DOHH2 (cell line): Measurements from ENCODE around the gene NALCN.

ENCODE experiments used
- H3F3A ChIP-seq: fragments of 200-600 bp; sonication (generic), shearing (Covaris generic); 2 replicates; pipeline ENCODE4 v1.6.0; 2016; ENCODE audit warnings: antibody characterized with exemption, mild to moderate bottlenecking; ENCODE audit not compliant: control insufficient read depth, insufficient read depth
- H3K27ac ChIP-seq: fragments of 200-600 bp; sonication (generic); 2 replicates; pipeline ENCODE4 v1.5.1; 2014; ENCODE audit warnings: low read depth, mild to moderate bottlenecking, low read length, moderate library complexity
- H3K27me3 ChIP-seq: fragments of 200-600 bp; sonication (generic); 2 replicates; pipeline ENCODE4 v1.6.1; 2014; ENCODE audit warnings: mild to moderate bottlenecking, low read length, mixed read lengths; ENCODE audit not compliant: control insufficient read depth
- H3K36me3 ChIP-seq: fragments of 200-600 bp; sonication (generic); 2 replicates; pipeline ENCODE4 v1.6.1; 2014; ENCODE audit warnings: mild to moderate bottlenecking, low read length, moderate library complexity, mixed read lengths; ENCODE audit not compliant: control insufficient read depth
- H3K4me1 ChIP-seq: fragments of 200-600 bp; sonication (generic); 2 replicates; pipeline ENCODE4 v1.6.1; 2014; ENCODE audit warnings: mild to moderate bottlenecking, low read length, mixed read lengths; ENCODE audit not compliant: control insufficient read depth
- H3K4me2 ChIP-seq: fragments of 200-600 bp; sonication (generic); 2 replicates; pipeline ENCODE4 v1.6.0; 2014; ENCODE audit warnings: mild to moderate bottlenecking, low read length, moderate library complexity
- H3K4me3 ChIP-seq: fragments of 200-600 bp; sonication (generic); 2 replicates; pipeline ENCODE4 v1.5.1; 2014; ENCODE audit warnings: mild to moderate bottlenecking, low read length, mixed read lengths
- H3K79me2 ChIP-seq: fragments of 200-600 bp; sonication (generic); 2 replicates; pipeline ENCODE4 v1.6.1; 2014; ENCODE audit warnings: mild to moderate bottlenecking, low read length, mixed read lengths; ENCODE audit not compliant: control insufficient read depth
- H3K9me2 ChIP-seq: fragments of 200-600 bp; sonication (generic); replicated peaks from 2 replicates; pipeline ENCODE4 v1.6.1; 2014; ENCODE audit warnings: mild to moderate bottlenecking, low read length, mixed read lengths; ENCODE audit not compliant: control insufficient read depth
- H3K9me3 ChIP-seq: fragments of 200-600 bp; sonication (generic); 2 replicates; pipeline ENCODE4 v1.6.1; 2014; ENCODE audit warnings: antibody characterized with exemption, low read length, mixed read lengths; ENCODE audit not compliant: control insufficient read depth, insufficient read depth
- H4K20me1 ChIP-seq: fragments of 200-600 bp; sonication (generic); 2 replicates; pipeline ENCODE4 v1.6.0; 2014; ENCODE audit warnings: low read depth, mild to moderate bottlenecking, antibody characterized with exemption, low read length, moderate library complexity; ENCODE audit not compliant: control insufficient read depth, insufficient read depth
- EZH2phosphoT487 ChIP-seq: fragments of 200-600 bp; sonication (generic); IDR thresholded peaks from 2 replicates; pipeline ENCODE4 v1.6.1; 2017; ENCODE audit warnings: borderline replicate concordance, mild to moderate bottlenecking, antibody characterized with exemption, low read length, moderate library complexity, mixed read lengths
- TF ChIP-seq, protein P1 (sequence below): fragments of 200-600 bp; sonication (generic); IDR thresholded peaks from one replicate; pipeline ENCODE4 v1.5.1; 2014; ENCODE audit warnings: antibody characterized with exemption, mild to moderate bottlenecking, low read depth, low read length; ENCODE audit not compliant: poor library complexity, severe bottlenecking

Gene NALCN

DNA sequence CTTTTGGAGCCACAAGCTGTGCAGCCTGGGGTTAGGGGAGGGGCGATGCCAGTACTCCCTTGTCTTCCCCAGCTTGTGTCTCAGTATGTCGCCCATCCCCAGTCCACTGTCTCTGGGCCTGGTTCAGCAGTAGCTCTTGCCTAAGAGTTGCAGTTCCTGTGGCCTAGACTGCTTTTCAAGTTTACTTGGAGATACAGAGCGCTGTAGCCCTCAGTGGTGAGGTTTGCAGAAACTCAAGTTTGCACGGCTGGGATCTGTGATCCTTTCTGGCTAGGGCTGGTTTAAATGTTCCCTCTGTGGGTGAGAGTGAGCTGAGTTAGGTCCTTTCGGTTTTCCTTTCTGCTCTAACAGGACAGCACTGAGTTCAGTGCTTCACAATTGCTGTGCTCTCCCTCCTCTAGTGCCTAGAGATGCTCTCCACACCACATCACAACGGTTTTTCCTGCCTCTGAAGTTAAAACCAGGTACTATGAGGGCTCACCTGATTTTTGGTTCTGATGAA, 381.1 kb downstream of the NALCN start:
- no peaks in the 10 kb centered on the region for H4K20me1 ChIP-seq
- no peak overlapping the region for H3K4me2 ChIP-seq

GRCh38 chr13:101026736-101027398, 389.4 kb downstream of the NALCN start:
- Histone ChIP-seq H3K27ac (no peak overlapping the region), H3K4me3 (no peak overlapping the region), H3K9me2 (no peaks in the 10 kb centered on the region), H3F3A (no peaks in the 10 kb centered on the region), H3K27me3 (no peaks in the 10 kb centered on the region), H3K9me3 (no peaks in the 10 kb centered on the region), H3K4me2 (no peak overlapping the region), H3K4me1 (no peaks in the 10 kb centered on the region), H3K36me3 (no peaks in the 10 kb centered on the region), H4K20me1 (no peaks in the 10 kb centered on the region), H3K79me2 (no peaks in the 10 kb centered on the region)
- TF ChIP-seq, protein P1, sequence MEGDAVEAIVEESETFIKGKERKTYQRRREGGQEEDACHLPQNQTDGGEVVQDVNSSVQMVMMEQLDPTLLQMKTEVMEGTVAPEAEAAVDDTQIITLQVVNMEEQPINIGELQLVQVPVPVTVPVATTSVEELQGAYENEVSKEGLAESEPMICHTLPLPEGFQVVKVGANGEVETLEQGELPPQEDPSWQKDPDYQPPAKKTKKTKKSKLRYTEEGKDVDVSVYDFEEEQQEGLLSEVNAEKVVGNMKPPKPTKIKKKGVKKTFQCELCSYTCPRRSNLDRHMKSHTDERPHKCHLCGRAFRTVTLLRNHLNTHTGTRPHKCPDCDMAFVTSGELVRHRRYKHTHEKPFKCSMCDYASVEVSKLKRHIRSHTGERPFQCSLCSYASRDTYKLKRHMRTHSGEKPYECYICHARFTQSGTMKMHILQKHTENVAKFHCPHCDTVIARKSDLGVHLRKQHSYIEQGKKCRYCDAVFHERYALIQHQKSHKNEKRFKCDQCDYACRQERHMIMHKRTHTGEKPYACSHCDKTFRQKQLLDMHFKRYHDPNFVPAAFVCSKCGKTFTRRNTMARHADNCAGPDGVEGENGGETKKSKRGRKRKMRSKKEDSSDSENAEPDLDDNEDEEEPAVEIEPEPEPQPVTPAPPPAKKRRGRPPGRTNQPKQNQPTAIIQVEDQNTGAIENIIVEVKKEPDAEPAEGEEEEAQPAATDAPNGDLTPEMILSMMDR, result no peak
- TF ChIP-seq EZH2phosphoT487, result no peak

More for the DNA sequence above, 381.1 kb downstream of the NALCN start:
- Histone ChIP-seq H3K36me3 (no peaks in the 10 kb centered on the region), H3K4me1 (no peaks in the 10 kb centered on the region), H3K27ac (no peak overlapping the region), H3K9me3 (no peaks in the 10 kb centered on the region), H3K79me2 (no peaks in the 10 kb centered on the region), H3K27me3 (no peaks in the 10 kb centered on the region), H3F3A (no peaks in the 10 kb centered on the region), H3K4me3 (no peak overlapping the region), H3K9me2 (no peaks in the 10 kb centered on the region)
- TF ChIP-seq, protein P1, result no peak
- no peak for TF ChIP-seq EZH2phosphoT487

DNA sequence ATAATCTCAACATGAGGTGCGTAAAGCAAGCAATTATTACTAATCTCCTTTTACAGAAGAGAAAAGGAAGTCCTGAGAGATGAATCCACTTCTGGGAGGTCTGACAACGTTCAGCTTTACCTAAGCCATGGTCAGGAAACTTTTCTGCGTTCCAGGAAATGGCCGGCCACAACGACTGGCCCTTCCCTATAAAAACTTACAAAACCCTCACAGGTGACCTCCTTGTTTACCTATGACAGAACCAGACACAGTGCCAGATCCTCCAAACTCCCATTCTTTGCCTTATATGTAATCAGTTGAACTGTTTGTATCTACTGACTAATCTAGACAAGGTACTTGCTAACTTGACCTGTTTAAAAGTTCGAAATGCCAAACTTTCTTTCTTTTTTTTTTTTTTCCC, 390.0 kb downstream of the NALCN start:
- no peaks in the 10 kb centered on the region for H3K9me3 ChIP-seq
- no peak overlapping the region for H3K27ac ChIP-seq
- no peak overlapping the region for H3K4me2 ChIP-seq

More for the DNA sequence above, 390.0 kb downstream of the NALCN start:
- Histone ChIP-seq H3K4me3 (no peak overlapping the region), H3K27me3 (no peaks in the 10 kb centered on the region), H3K9me2 (no peaks in the 10 kb centered on the region), H3K36me3 (no peaks in the 10 kb centered on the region), H3K79me2 (no peaks in the 10 kb centered on the region), H3F3A (no peaks in the 10 kb centered on the region), H4K20me1 (no peaks in the 10 kb centered on the region), H3K4me1 (no peaks in the 10 kb centered on the region)
- TF ChIP-seq, protein P1, result no peak
- TF ChIP-seq EZH2phosphoT487, result no peak
